Stimulated activated CD4-positive, alpha-beta T cell treated with anti-CD3 and anti-CD28 coated beads, Interleukin-15, amount 100 ng/mL, for 48 hours (primary cell): ENCODE measurements around the gene VMAC.
"Not testable (repeated sequence)": the region's sequence is repeated elsewhere in the genome, so short reads cannot be mapped to it uniquely, and the experiment has no call there.

Source experiments
- DNase-seq, 2 donors: peaks; one replicate each; pipeline ENCODE4 v3.0.0-alpha.2; 2020; ENCODE audit warnings: low read depth in 2 of 2

VMAC gene

DNA sequence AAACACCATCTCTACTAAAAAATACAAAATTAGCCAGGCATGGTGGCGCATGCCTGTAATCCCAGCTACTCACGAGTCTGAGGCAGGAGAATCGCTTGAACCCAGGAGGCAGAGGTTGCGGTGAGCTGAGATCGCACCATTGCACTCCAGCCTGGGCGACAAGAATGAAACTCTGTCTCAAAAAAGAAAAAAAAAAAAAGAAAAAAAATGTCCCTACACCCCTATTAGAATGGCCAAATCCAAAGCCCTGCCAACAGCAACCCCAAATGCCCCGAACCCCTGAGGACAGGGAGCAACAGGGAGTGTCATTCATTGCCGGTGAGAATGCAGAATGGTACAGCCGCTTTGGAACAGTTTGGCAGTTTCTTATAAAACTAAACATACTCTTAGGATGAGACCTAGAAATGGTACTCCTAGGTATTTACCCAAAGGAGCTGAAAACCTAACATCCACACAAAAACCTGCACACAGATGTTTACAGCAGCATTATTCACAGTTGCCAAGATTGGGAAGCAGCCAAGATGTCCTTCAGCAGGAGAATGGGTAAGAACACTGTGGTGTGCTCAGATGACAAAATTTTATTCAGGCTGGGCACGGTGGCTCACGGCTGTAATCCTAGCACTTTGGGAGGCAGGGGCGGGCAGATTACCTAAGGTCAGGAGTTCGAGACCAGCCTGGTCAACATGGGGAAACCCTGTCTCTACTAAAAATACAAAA lies 21.4 kb upstream of the VMAC start:
- DNase-seq = not testable (repeated sequence)

DNA sequence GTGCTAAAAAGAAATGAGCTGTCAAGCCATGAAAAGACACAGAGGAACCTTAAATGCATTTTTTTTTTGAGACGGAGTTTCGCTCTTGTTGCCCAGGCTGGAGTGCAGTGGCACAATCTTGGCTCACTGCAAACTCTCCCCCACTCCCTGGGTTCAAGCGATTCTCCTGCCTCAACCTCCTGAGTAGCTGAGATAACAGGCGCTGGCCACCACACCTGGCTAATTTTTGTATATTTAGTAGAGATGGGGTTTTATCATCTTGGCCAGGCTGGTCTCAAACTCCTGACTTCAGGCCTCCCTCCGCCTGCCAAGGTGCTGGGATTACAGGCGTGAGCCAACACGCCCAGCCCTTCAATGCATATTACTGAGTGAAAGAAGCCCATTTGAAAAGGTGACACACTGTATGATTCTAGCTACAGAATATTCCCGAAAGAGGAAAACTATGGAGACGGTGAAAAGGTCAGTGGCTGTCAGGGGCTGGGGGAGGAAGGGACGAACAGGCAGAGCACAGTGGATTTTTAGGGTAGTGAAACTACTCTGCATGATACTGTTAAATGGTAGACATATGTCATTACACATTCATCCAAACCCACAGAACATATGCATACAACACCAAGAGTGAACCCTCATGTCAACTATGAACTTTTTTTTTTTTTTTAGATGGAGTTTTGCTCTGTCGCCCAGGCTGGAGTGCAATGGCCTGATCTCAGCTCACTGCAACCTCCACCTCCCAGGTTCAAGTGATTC lies 20.4 kb upstream of the VMAC start:
- not testable (repeated sequence) for DNase-seq

DNA sequence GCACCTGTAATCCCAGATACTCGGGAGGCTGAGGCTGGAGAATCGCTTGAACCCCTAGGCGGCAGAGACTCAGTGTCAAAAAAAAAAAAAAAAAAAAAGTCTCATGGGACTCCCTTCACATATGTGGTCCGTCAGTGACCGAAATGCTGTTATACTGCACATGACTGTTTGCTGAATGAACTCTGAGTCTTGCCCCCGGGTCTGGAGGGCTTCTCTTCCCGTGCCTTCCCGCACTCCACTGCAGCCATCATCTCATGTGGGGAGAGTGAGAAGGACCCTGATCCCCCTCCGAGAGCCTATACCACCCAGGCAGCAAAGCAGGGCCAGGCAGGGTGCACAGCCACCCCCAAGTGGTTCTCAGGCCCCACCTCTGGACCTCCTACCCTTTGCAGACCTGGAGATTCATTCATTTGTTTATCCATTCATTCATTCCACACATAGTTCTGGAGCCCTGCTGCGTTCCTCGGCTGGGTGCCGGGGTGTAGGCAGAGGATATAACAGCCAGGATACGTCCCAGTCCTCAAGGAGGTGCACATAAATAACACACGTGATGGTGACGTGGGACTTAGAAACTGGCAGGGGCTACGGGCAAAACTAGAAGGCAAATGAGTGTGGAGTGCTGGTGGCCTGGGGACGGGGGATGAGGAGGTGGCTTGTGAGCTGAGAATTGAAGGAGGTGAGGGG lies 15.2 kb upstream of the VMAC start:
- DNase-seq = no peak

DNA sequence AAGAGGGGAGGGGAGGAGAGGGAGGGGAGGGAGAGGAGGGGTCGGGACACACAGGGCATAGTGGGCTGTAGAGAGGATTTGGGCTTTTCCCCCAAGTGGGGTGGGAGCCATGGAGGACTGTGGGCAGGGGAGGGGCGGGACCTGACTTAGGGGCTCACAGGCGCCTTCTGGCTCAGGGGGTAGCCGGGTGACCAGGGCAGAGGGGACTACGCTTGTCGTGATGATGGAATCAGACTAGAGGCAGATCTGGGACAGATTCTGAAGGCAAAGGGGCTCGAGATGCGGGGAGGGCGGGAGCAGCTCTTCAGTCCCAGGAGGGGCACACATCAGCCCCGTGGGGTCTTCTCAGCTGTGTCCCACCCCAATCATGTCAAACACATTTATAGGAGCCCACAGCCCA lies 14.6 kb upstream of the VMAC start:
- DNase-seq = no peak

DNA sequence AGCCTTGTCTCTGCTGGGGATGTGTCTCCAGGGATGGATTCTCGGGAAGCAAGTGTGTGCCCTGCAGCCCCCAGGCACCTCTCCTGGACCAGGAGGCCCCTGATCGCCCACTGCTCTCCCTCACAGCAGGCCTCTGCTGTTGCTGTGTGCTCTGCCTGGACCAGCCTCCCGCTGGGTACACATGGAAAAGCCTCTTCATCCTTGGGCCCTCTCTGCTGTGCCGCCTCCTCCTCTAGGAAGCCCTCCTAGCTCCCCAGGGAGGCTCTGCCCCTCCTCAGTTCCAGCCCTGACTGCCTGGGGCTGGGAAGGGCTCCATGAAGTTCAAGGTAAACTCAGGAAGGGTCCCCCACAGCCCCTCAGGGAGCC lies 13.1 kb upstream of the VMAC start:
- no peak for DNase-seq

DNA sequence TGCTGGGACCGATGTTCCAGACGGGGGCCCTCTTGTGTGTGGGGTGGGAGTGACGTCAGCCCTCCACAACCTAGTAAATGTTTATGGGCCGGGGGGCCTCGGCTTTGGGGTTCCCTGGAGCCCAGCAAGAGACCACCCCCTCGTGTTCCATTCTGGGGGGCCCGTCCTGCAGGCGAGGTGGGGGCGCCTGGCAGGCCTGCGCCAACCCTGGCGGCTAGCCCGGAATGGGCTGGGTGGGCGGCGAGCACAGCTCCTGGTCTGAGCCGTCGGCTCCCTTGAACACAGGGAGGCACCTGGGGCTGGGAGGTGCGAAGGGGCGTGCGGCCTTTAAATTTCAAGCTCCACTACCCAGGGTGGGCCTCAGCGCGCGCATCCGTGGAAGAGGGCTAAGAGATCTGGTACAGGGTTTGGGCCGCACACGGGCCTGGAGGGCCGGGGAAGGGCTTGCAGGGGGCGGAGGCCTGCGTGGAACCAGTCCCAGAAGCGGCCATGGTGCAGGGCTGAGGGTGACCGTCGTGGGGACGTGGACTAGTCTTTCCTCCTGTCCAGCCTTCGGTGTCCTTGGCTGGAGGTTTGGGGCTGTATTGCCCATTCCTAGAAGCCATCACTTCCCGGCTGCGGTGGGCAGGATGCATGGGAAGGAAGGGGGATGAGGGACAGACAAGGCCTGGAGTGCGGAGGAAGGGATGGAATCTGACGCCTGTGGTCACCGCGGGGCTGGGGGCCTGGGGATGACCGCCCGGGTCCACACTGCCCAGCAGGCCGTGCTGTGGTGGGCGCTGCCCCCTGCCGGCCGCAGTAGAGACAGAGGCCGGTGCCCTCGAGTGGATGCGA lies 12.5 kb upstream of the VMAC start:
- DNase-seq = no peak

DNA sequence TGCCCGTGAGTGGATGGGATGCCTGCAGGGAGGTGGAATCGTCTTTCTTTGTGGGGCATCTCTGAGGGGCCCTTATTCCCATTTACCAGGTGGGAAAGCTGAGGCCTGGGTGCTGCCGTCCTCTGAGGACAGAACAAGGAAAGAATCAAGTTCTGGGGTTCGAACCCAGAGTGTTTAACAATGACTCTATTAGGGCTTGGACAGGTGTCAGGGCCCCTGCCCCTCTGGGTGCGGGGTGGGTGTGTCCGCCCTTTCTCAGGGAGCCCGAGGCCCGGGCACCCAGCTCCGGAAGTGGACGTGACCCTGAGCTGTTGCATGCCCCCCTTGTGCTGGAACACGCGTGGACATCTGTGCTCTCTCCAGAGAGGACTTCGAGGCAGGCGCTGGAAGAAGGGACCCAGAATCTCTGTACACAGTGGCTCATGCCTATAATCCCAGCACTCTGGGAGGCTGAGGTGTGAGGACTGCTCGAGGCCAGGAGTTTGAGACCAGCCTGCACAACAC lies 11.8 kb upstream of the VMAC start:
- DNase-seq = no peak

DNA sequence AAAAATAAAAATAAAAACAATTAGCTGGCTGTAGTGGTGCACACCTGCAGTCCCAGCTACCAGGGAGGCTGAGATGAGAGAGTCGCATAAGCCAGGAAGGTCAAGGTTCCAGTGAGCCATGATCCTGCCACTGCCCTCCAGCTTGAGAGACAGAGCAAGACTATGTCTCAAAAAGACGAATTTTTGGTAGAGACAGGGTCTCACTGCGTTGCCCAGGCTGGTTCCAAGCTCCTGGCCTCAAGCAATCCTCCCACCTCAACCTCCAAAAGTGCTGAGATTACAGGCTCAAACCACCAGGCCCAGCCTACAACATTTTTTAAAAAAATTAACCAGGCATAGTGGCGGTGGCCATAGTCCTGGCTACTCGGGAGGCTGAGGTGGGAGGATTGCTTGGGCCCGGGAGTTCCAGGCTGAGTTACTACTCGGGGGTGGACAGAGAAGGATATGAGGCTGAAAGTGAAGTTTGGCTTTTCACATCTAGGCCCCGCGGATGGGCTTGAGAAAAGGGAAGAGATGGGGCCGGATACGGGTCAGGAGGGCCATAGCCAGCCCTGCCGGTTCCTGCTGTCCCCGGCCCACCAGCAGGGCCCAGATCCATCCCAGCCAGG lies 11.3 kb upstream of the VMAC start:
- DNase-seq = no peak

DNA sequence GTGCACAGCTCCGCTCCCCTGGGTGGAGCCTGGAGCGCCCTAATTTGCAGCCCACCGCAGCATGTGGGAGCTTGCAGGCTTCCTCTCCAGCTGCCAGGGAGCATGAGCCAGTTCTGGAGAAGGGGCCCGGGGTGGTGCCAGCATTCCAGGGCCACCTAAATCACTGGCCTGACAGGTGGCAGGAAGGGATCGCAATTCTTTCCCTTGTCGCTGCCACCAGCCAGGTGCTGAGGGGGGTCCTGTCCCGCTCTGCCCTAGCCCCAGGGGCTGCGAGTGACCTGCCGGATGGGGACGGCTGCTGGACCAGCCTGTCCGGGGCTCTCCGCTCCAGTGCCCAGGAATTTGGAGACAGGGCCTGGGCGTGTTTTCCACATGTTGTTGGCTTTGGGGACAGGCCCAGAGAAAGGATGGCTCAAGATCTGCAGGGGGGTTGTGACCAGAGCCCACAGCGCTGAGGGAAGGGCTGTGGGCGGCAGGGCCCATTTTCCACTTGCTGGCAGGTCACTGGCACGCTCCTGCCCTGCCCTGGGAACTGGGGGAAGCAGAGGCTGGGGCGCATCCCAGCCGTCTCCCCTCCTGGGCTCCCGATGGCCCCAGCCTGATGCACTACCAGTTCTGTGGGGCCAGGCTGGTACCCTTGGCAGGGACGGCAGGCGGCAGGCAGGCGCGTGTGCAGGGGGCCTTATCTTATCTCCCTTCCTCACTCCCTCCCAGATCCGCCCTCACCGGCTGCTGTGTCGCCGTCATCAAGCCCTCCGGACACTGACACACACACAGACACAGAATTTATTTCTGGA lies 10.6 kb upstream of the VMAC start:
- DNase-seq = no peak

DNA sequence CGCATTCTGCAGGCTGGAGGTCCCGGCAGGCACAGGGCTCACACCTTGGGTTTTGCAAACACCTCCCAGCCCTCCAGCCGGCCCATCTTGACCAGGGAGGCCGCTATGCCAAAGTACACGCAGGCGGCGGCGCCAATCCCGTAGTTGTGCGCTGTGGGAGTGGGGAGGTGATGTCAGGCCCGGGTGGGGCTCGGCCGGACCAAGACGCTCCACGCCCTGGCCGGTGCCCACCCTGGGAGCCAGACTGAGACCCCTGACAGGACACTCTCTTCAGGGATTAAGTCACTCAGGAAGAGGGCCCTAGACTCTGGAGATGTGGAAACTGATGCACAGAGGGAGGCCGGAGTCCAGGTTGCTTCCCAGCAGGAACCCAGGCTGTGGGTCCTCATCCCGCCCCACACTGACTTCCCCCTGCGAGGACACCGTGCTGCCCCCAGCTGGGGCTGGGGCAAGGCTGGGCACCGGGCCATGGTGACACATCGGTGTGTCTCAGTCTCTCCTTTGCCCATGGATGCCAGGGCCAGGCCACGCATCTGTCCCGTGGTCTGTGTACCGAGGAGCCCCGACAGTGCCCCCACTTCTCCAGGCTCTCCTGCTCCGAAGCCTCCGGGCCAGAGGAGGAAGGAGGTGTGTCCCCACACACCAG lies 9.8 kb upstream of the VMAC start:
- DNase-seq = no peak

DNA sequence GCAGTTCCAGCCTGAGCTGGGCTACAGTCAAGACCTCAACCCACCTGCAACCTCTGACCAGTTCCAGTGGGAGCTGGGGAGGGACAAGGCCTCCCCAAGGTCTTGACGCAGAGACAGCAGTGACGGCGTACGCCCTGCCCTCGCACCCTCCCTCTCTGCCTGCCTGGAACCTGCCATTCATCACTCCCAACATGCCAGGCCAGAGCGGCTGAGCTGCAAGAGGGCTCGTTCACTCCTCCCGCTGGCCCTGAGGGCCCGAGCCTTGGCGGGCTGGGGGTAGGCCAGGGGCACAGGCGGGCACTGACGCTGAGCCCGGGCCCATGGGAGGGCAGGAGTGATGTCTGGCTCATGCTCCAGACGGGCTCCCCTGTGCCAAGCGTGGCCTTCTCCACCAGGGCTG lies 9.3 kb upstream of the VMAC start:
- DNase-seq = no peak

DNA sequence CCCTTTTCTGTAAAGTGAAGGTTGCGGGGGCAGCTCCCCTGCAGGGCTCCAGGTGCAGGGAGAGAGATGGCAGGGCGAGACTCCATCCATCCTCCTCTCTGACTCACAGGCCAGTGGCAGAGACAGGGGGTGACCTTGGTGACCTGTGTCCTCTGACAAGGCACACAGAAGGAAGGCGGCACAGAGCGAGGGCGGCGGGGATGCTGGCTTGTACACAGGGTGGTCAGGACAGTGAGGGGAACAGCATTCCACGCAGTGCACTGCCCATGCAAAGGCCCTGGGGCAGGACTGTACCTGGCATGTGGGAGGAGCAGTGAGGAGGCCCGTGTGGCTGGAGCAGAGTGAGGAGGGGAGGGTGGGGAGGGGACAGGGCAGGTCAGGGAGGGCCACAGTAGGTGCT lies 8.8 kb upstream of the VMAC start:
- no peak for DNase-seq

DNA sequence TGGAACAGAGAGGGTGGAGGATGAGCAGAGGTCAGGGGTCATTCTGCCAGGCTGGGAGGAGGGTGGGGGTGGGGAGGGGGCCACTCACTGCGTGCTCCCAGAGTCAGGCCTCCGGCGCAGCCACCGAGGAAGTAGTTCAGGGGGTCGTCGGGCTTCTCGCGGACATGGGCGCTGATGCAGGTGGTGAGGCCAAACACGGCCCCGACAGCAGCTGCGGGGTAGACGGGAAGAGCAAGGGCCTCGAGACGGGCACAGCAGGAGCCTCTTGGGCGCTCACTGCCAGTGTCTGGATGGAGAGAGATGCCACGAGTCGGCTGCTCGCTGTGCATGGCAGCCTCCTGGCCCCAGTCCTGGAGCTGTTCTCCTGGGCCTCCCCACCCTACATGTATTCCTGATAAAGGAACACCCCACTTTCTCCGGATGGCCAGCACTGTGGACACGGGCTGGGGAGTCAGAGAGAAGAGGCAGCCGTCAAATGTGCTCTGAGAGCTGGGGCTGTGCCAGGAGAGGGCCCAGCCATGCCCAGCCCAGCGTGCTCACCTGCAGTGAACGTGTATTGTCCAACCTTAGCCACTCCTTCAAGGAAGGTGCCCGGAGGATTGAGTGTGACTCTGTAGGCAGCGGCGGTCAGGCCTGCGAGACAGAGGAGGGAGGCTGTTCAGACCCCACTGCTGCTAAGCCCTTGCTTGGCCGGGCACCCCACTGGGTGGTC lies 8.2 kb upstream of the VMAC start:
- no peak for DNase-seq

DNA sequence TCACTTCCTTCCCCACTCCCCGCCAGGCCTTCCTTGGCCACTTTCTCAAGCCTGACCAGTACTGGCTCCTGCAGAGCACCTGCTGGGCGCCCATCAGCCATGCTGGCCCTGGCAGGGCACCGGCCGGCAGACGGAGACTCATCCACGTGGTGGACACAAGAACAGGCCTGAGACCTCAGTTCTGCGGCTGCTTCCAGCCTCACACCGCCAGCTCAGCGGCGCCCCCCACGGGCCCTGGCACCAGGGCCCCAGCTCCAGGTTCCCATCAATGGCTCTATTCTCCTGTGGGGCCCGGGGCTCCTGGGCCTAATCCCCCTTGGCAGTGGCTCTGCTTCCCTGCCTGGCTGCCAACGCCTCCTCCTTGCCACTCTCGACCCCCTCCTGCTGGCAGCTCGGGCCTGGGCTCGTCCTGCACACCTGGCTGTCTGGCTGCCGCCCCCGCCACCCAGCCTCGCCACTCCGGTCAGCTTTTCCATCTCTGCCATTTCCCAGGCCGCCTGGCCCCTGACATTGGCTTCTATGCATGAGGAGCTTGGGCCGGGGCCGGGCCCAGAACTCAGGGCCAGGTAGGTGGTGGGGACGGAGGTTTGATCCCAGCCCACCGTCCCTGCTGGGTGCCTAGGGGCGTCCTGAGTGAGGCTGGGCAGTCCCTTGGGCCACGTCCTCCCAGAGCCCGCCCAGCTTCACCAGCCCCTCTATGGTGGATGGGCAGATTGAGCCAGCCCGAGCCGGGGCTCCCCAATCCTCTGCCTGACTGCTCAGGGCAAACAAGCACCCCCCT lies 7.3 kb upstream of the VMAC start:
- DNase-seq = no peak

DNA sequence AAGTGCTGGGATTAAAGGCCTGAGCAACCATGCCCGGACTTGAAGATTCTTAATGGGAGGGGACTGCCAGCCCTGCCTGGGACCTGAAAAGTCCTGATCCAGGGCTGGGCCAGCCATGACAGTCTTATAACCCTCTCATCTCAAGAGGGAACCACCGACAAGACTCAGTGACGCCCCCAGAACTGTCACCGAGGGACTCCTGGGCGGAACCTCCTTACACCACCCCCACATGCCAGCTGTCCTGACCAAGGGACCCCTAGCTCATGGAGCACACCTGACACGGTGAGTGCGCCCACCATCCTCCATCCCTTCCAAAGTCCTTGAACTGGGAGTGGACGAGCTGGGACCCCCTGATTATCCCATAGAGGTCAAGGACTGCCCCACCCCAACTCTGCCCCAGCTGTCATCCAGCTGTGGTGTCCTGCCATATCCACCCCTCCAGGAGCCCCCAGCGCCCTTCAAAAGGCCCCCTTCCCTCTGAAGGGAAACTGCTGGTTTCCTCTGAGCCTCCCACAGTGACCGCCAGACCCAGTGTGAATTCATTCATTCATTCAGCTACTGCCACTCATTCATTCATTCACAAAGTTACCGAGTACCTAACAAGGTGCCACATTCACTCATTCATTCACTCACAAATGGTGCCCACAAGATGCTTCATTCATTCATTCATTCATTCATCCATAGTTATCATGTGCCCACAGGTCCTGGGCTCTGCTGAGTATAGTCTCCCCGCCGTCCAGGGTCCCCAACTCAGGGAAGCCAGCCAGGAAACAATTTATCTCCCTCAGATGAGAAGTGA lies 4.7 kb upstream of the VMAC start:
- no peak for DNase-seq

DNA sequence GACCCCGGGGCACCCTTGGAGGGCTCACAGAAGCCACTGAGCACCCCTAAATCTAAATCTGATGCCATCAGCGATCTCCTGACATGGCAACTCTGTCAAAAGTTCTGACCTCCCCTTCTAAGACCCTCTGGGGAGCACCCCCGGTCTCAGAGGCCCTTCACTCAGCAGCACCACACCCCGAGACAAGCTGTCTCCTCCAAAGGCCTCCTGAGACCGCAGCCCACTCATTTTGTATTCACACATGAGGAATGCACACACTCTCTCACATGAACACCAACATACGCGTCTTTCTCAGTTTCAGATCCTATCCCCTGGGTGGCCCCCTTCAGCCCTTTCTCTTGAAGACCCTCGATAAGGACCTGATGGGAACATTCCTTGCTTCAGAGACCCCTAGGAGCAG lies 3.7 kb upstream of the VMAC start:
- DNase-seq = no peak

DNA sequence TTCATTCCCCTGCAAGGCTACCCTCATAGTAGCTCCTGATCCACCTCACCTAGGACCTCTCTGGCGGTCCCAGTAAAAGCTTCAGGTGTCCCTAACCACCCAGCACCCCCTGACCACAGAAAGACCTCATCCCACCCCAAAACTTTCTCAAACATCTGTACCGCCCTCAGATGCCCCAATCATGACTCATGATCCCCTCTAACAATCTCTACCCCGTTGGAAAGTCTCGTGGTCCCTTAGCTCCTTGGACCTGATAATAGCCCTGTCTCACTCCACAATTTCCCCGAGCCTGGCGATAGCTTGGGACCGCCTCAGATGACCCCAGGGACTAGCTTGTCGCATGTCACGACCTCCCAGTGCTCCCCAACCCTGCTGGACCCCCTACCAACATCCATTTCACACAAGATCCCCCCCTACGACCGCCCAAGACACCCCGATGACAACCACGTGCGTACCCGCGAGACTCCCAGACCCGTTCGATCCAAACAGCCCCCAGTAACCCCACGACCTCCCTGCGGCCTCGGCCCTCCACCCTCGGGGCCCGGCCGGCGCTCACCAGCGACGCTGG lies 1.5 kb upstream of the VMAC start:
- DNase-seq = no peak
